ENCODE data around the gene DHRS3. TPM values are rescaled to one million over a fixed set of nuclear protein-coding genes. Genes with fewer than 3 reads are reported as not detected.

Gene DHRS3
- total RNA-seq, 1 experiment from 2014 or later: 54.5 TPM

DNA sequence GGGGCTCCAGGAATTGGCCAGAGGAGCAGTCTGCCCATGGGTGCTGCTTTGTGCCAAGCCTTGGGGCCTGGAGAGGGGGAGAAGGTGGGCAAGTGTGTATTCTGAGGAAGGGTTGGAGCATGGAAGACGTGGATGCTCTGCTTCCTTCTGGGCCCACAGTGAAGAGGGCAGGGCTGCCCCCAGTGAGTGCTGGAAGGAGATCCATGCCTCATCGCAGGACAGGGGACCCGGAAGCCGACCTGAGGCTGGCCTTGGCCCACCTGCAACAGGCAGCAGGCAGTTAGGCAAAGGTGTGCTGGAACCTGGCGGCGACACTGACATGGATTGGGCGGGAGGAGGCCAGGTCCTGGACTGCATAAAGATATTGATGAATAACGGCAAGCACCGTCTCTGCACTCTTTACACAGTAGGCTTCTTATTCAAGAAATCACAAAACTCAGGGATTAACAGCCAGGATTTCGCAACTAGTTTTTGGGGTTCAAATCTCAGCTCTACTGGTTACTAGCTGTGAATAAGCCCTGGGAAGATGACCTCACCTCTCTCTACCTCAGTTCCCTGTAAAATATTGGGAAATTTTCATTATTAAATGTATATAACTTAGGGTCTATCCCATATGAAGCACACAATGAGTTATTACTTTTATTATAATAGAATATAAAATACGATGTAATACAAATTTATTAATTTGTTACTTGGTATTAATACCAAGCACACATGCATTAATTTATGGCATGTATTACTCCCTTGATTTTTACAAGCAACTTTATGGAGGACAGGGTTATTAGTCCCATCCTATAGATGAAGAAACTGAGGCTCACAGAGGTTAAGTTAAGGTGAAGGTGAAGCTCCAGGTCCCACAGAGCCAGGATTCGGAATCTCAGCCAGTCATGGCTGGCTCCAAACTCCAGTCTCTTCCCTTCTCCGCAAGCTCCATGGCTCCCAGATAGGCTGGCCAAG is 62.3 kb downstream of the DHRS3 start:
- no peak overlapping the region for H3K27ac ChIP-seq (ENCODE audit: insufficient read length, low read depth, low read length)
- H3K4me2 ChIP-seq (ENCODE audit: insufficient read depth, insufficient read length, low read length): no peak overlapping the region
- no peak overlapping the region for H3T11ph ChIP-seq (ENCODE audit: low read length)

More for the DNA sequence above, 62.3 kb downstream of the DHRS3 start:
- TF ChIP-seq, protein P1, sequence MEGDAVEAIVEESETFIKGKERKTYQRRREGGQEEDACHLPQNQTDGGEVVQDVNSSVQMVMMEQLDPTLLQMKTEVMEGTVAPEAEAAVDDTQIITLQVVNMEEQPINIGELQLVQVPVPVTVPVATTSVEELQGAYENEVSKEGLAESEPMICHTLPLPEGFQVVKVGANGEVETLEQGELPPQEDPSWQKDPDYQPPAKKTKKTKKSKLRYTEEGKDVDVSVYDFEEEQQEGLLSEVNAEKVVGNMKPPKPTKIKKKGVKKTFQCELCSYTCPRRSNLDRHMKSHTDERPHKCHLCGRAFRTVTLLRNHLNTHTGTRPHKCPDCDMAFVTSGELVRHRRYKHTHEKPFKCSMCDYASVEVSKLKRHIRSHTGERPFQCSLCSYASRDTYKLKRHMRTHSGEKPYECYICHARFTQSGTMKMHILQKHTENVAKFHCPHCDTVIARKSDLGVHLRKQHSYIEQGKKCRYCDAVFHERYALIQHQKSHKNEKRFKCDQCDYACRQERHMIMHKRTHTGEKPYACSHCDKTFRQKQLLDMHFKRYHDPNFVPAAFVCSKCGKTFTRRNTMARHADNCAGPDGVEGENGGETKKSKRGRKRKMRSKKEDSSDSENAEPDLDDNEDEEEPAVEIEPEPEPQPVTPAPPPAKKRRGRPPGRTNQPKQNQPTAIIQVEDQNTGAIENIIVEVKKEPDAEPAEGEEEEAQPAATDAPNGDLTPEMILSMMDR (conservative IDR thresholded peaks at IDR 0.05): no peak
- no peak overlapping the region for H2AK5ac ChIP-seq (ENCODE audit: insufficient read length, low read length)
- no peak overlapping the region; a peak in 1 of 5 replicates for H3K4me3 Mint-ChIP-seq
- no peak overlapping the region for H4K8ac ChIP-seq (replicated peaks; ENCODE audit: insufficient read length, low read depth, low read length)
- H3K14ac ChIP-seq (ENCODE audit: insufficient read depth, low read length): no peak overlapping the region
- H3K36me3 Mint-ChIP-seq (ENCODE audit: insufficient read depth in 1 of 3, low read depth in 3 of 3): peaks cover 2 to 21% (median 3%) of the 10 kb centered on the region in 3 experiments; a peak in 6 of 7 replicates
- H2BK20ac ChIP-seq (ENCODE audit: low read depth, low read length, poor library complexity, severe bottlenecking): no peak overlapping the region
- H3K4me1 ChIP-seq (ENCODE audit: insufficient read depth, low read length): no peaks in the 10 kb centered on the region
- H3K79me1 ChIP-seq (ENCODE audit: insufficient read depth, low read depth, low read length, poor library complexity, severe bottlenecking): no peaks in the 10 kb centered on the region
- no peaks in the 10 kb centered on the region for H3K23me2 ChIP-seq (ENCODE audit: insufficient read length, low read depth, low read length, poor library complexity, severe bottlenecking)
- H3K9me3 ChIP-seq (ENCODE audit: control insufficient read depth, low read depth, low read length): no peaks in the 10 kb centered on the region
- no peak overlapping the region for H2BK12ac ChIP-seq (ENCODE audit: insufficient read length, low read depth, low read length)
- H3K18ac ChIP-seq (ENCODE audit: insufficient read length, low read depth, low read length): no peak overlapping the region
- no peak overlapping the region for H3K56ac ChIP-seq (ENCODE audit: insufficient read length, low read depth, low read length)
- H3K79me2 ChIP-seq (ENCODE audit: insufficient read depth, low read length): no peaks in the 10 kb centered on the region
- no peak overlapping the region for H2BK120ac ChIP-seq (ENCODE audit: low read depth, low read length, poor library complexity, severe bottlenecking)
- H3K23ac ChIP-seq (ENCODE audit: insufficient read length, low read depth, low read length): no peak overlapping the region
- no peaks in the 10 kb centered on the region for H4K20me1 ChIP-seq (ENCODE audit: control insufficient read depth, insufficient read depth, insufficient read length)
- no peak for DNase-seq
- H2BK5ac ChIP-seq (ENCODE audit: insufficient read length, low read length): no peak overlapping the region
- H4K5ac ChIP-seq (ENCODE audit: insufficient read length, low read depth, low read length): no peak overlapping the region
- H3K27me3 Mint-ChIP-seq (ENCODE audit: low read depth): peaks cover 6% of the 10 kb centered on the region
- H4K91ac ChIP-seq (ENCODE audit: insufficient read length, low read depth, low read length): no peak overlapping the region
- H2AFZ ChIP-seq (ENCODE audit: low read length): no peak overlapping the region
- H3K4me1 Mint-ChIP-seq: peaks cover 14 to 26% of the 10 kb centered on the region in 2 experiments
- H3K27ac Mint-ChIP-seq: no peak overlapping the region
- H3K9me3 Mint-ChIP-seq: peaks cover 12% of the 10 kb centered on the region in 2 experiments
- no CpG with 5 or more reads among the region's 13 CpGs for WGBS (ENCODE audit: extremely low coverage, insufficient read length, low lambda C conversion rate)
- no peak overlapping the region for H3K4ac ChIP-seq (ENCODE audit: low read depth, low read length)
- H2BK15ac ChIP-seq (ENCODE audit: low read depth, low read length): no peak overlapping the region
- no peaks in the 10 kb centered on the region for H3K27me3 ChIP-seq (ENCODE audit: insufficient read depth, low read length)
- no peak overlapping the region for H3K9ac ChIP-seq (ENCODE audit: extremely low read depth, insufficient read length, low read length)

Measured in H9 (cell line).